HG03175 (cell line): Measurements from ENCODE around the gene TMEM267.
"Not testable (repeated sequence)": the region's sequence is repeated elsewhere in the genome, so short reads cannot be mapped to it uniquely, and the experiment has no call there.

ENCODE experiments used
- ATAC-seq: cut with Tn5 transposase; IDR thresholded peaks from one replicate; pipeline ENCODE4 v1.9.1; 2021; ENCODE audit warnings: mild to moderate bottlenecking, moderate library complexity; ENCODE audit not compliant: unreplicated experiment

TMEM267 gene

GRCh38 chr5:43461066-43461465 is 22.6 kb downstream of the TMEM267 start:
- no peak for ATAC-seq

- no peak for ATAC-seq
These were observed 27.1 kb downstream of the TMEM267 start for GRCh38 chr5:43456556-43456955.

GRCh38 chr5:43441575-43441974 is 42.1 kb downstream of the TMEM267 start:
- ATAC-seq: not testable (repeated sequence)

GRCh38 chr5:43437062-43437660 is 46.5 kb downstream of the TMEM267 start:
- ATAC-seq: no peak

- ATAC-seq: no peak
These were observed 50.3 kb downstream of the TMEM267 start for GRCh38 chr5:43433382-43433781.

- no peak for ATAC-seq
These were observed 50.9 kb downstream of the TMEM267 start for GRCh38 chr5:43432486-43433375.

- ATAC-seq: no peak
These were observed 54.0 kb downstream of the TMEM267 start for GRCh38 chr5:43429706-43430105.

- no peak for ATAC-seq
These were observed 54.6 kb downstream of the TMEM267 start for GRCh38 chr5:43429016-43429415.

- no peak for ATAC-seq
These were observed 56.4 kb downstream of the TMEM267 start for GRCh38 chr5:43427306-43427705.

- no peak for ATAC-seq
These were observed 57.7 kb downstream of the TMEM267 start for GRCh38 chr5:43425983-43426382.

- not testable (repeated sequence) for ATAC-seq
These were observed 60.6 kb downstream of the TMEM267 start for GRCh38 chr5:43423086-43423485.

- no peak for ATAC-seq
These were observed 61.5 kb downstream of the TMEM267 start for GRCh38 chr5:43422143-43422542.

- no peak for ATAC-seq
These were observed 62.1 kb downstream of the TMEM267 start for GRCh38 chr5:43421450-43422133.

GRCh38 chr5:43420241-43420640 is 63.4 kb downstream of the TMEM267 start:
- no peak for ATAC-seq

- no peak for ATAC-seq
These were observed 65.1 kb downstream of the TMEM267 start for GRCh38 chr5:43418561-43418960.

- ATAC-seq: no peak
These were observed 66.8 kb downstream of the TMEM267 start for GRCh38 chr5:43416803-43417394.

- no peak for ATAC-seq
These were observed 67.5 kb downstream of the TMEM267 start for GRCh38 chr5:43415935-43416802.

- ATAC-seq: no peak
These were observed 69.7 kb downstream of the TMEM267 start for GRCh38 chr5:43413966-43414365.

GRCh38 chr5:43412644-43413043 is 71.0 kb downstream of the TMEM267 start:
- no peak for ATAC-seq

- ATAC-seq: no peak
These were observed 71.5 kb downstream of the TMEM267 start, which contains the start of gene CCL28 for GRCh38 chr5:43412156-43412555. Gene CCL28 (minus strand): TSS chr5:43412391. CDS start chr5:43412316, 75 bp downstream.
